ENCODE results near the gene APOBEC2. TPM values are rescaled to one million over a fixed set of nuclear protein-coding genes. Genes with fewer than 3 reads are reported as not detected.
A peak's percentile ranks its signal among the peaks of the same experiment; 100 is the strongest.

APOBEC2 gene
- total RNA-seq, 6 experiments from 2014 or later: not detected

DNA sequence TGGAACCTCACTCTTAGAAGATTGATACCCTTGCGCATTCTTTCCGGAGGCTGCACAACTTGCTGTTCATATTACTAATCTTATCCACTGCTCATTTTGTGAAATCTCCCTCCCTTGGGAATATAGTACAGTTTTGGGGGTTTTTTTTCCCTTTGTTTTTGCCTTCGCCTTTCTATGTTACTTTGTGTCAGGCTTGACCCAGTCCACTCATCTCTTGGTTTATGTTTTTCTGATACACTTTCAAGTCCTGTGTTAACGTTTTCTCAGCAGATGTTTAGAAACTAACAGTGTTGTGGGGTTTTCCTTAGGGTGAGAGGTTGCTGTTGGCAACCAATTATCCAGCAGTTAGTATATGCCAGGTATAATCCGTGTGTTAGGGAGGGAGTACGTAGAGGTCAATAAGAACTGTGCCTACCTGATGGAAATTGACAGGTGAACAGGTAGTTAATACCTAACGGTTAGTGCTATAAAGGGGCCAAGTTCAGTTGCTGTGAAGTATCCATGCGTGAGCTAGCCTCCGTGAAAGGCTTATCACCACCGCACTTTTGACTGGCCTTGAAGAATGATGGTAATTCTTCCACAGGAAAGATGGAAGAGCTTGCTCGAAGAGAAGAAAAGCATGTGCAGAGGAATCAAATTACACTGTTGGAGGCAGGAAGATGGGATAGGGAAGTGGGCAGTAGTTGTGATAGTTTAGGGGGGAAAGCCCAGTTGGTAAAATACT, 21.1 kb downstream of the APOBEC2 start:
- DNase-seq: no peak
- Mint-ChIP-seq H3K27me3 (ENCODE audit: insufficient read depth) (peaks cover 1% of the 10 kb centered on the region; the same call in 1 of the 2 replicates), H3K9me3 (no peaks in the 10 kb centered on the region)

GRCh38 chr6:41074692-41075436, 21.9 kb downstream of the APOBEC2 start:
- TF ChIP-seq CTCF (IDR thresholded peaks at IDR 0.05): no peak
- H3K4me1 Mint-ChIP-seq (ENCODE audit: low read depth): peaks cover 57% of the 10 kb centered on the region
- H3K36me3 Mint-ChIP-seq (ENCODE audit: low read depth): peaks cover 15% of the 10 kb centered on the region
- peak overlapping the region; percentile 89 for H3K27ac Mint-ChIP-seq
- H3K9me3 Mint-ChIP-seq: no peaks in the 10 kb centered on the region
- peaks cover 1% of the 10 kb centered on the region; the same call in 1 of the 2 replicates for H3K27me3 Mint-ChIP-seq (ENCODE audit: insufficient read depth)
- peak; percentile 19 for DNase-seq
- peak overlapping the region; percentile 90 for H3K4me3 Mint-ChIP-seq

More for the DNA sequence above, 21.1 kb downstream of the APOBEC2 start:
- H3K4me3 Mint-ChIP-seq: peak overlapping the region; percentile 90
- H3K4me1 Mint-ChIP-seq (ENCODE audit: low read depth): peaks cover 57% of the 10 kb centered on the region
- no peak for TF ChIP-seq CTCF (IDR thresholded peaks at IDR 0.05)
- peaks cover 10% of the 10 kb centered on the region for H3K36me3 Mint-ChIP-seq (ENCODE audit: low read depth)
- peak overlapping the region; percentile 89 for H3K27ac Mint-ChIP-seq

DNA sequence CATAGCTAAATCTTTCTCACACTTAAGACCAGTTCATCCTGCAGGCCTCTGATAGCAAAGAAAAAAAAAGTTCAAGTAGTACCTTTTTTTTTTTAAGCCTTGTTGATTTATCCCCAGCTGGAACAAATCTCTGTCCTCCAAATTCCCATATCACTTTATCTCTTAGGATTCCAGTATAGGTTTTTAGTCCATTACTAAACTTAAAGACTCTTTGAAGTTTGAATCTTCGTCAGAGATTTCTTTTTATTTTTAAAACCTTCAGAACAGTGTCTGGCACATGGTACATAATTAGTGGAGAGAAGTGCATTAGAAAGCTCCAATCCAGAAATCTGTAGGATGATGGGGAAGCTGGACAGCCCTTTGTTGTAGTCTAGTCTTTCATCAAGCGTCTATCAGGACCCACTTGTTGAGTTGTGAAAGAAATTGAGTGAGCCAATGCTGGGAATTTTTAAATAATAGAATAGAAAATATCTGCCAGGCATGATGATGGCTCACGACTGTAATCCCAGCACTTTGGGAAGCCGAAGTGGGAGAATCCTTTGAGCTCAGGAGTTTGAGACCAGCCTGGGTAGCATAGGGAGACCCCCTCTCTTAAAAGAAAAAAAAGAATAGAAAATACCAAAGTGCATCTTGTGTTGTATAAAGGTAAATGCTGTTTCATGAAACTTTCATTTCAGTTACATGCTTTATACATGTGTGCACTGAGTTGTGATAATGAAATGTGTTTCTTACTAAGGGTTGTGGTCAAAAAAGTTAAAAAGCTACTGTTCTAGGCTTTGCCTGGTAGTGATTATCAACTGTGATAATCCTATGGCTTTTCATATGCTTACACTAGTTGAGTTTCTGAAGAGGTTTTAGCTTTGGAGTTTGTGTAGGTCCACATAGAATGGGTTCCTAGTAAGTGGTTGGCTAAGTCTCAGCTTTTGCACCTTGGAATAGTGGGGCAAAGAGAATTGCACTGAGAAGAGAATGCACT, 22.9 kb downstream of the APOBEC2 start:
- TF ChIP-seq CTCF (IDR thresholded peaks at IDR 0.05): no peak
- H3K9me3 Mint-ChIP-seq: no peaks in the 10 kb centered on the region
- H3K27me3 Mint-ChIP-seq (ENCODE audit: insufficient read depth): peaks cover 3% of the 10 kb centered on the region; the same call in 1 of the 2 replicates

GRCh38 chr6:41077536-41077935, 24.5 kb downstream of the APOBEC2 start:
- H3K9me3 Mint-ChIP-seq: no peaks in the 10 kb centered on the region
- H3K4me3 Mint-ChIP-seq: no peak overlapping the region
- no peak for TF ChIP-seq CTCF (IDR thresholded peaks at IDR 0.05)

More for the DNA sequence above, 22.9 kb downstream of the APOBEC2 start:
- Mint-ChIP-seq H3K4me3 (peak overlapping the region; percentile 90), H3K27ac (peak overlapping the region; percentile 38; the same call in 1 of the 2 replicates), H3K4me1 (ENCODE audit: low read depth) (peaks cover 50% of the 10 kb centered on the region), H3K36me3 (ENCODE audit: low read depth) (peaks cover 19% of the 10 kb centered on the region)
- no peak for DNase-seq

GRCh38 chr6:41078101-41078500, 25.1 kb downstream of the APOBEC2 start:
- Mint-ChIP-seq H3K27ac (no peak overlapping the region), H3K27me3 (ENCODE audit: insufficient read depth) (peaks cover 3% of the 10 kb centered on the region; the same call in 1 of the 2 replicates), H3K36me3 (ENCODE audit: low read depth) (peaks cover 26% of the 10 kb centered on the region), H3K9me3 (no peaks in the 10 kb centered on the region), H3K4me1 (ENCODE audit: low read depth) (peaks cover 44% of the 10 kb centered on the region), H3K4me3 (no peak overlapping the region)
- TF ChIP-seq CTCF (IDR thresholded peaks at IDR 0.05): no peak
- no peak for DNase-seq

More at GRCh38 chr6:41077536-41077935, 24.5 kb downstream of the APOBEC2 start:
- H3K4me1 Mint-ChIP-seq (ENCODE audit: low read depth): peaks cover 44% of the 10 kb centered on the region
- H3K27me3 Mint-ChIP-seq (ENCODE audit: insufficient read depth): peaks cover 3% of the 10 kb centered on the region; the same call in 1 of the 2 replicates
- H3K36me3 Mint-ChIP-seq (ENCODE audit: low read depth): peaks cover 26% of the 10 kb centered on the region
- H3K27ac Mint-ChIP-seq: no peak overlapping the region
- DNase-seq: no peak

Data from HFFc6 (cell line).